HG03039 (cell line): ENCODE data around the gene SIRT2.
"Not testable (repeated sequence)": the region's sequence is repeated elsewhere in the genome, so short reads cannot be mapped to it uniquely, and the experiment has no call there.

Experiments used
- ATAC-seq: cut with Tn5 transposase; IDR thresholded peaks from one replicate; pipeline ENCODE4 v1.9.1; 2021; ENCODE audit warnings: mild to moderate bottlenecking, moderate library complexity; ENCODE audit not compliant: unreplicated experiment

SIRT2 gene

GRCh38 chr19:38830039-38830733, 69.2 kb downstream of the SIRT2 start:
- no peak for ATAC-seq

DNA sequence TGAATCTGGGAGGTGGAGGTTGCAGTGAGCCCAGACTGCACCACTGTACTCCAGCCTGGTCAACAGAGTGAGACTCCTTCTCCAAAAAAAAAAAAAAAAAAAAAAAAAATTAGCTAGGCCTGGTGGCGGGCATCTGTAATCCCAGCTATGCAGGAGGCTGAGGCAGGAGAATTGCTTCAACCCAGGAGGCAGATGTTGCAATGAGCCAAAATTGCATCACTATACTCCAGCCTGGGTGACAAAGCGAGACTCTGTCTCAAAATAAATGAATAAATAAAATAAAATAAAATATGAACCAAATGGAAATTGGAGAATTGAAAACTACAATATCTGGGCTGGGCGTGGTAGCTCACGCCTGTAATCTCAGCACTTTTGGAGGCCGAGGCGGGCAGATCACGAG, 70.2 kb downstream of the SIRT2 start:
- ATAC-seq = not testable (repeated sequence)
